Lung (tissue), 16 donors: ENCODE results near the gene CPEB2. TPM values are rescaled to one million over a fixed set of nuclear protein-coding genes. Genes with fewer than 3 reads are reported as not detected.

Experiments
- ATAC-seq: fragments of 200-7000 bp; cut with Tn5 transposase; one replicate; pipeline ENCODE4 v1.9.1; 2020; ENCODE audit warnings: moderate number of reproducible peaks; ENCODE audit not compliant: insufficient read depth, low FRiP score
- DNase-seq, 3 donors: peaks; one replicate each; pipeline ENCODE4 v3.0.0-alpha.2; 2013 to 2017
- H3K27ac ChIP-seq, 2 donors: one replicate each; pipeline ENCODE4 v1.5.1; 2013; ENCODE audit warnings: mild to moderate bottlenecking in 2 of 2, moderate library complexity in 2 of 2, control low read depth in 1 of 2, inconsistent platforms in 1 of 2, low read depth in 1 of 2, low read length in 1 of 2
- H3K27me3 ChIP-seq, 3 donors: one replicate each; pipeline ENCODE4 v1.5.1; 2013; ENCODE audit warnings: low read length in 2 of 3; ENCODE audit not compliant: control insufficient read depth in 3 of 3, insufficient read depth in 3 of 3
- H3K36me3 ChIP-seq, 4 donors: one replicate each; pipeline ENCODE4 v1.5.1; 2013; ENCODE audit warnings: low read length in 4 of 4, mild to moderate bottlenecking in 1 of 4, moderate library complexity in 1 of 4; ENCODE audit not compliant: control insufficient read depth in 4 of 4, insufficient read depth in 4 of 4
- H3K4me1 ChIP-seq, 5 donors: one replicate each; pipeline ENCODE4 v1.5.1; 2013; ENCODE audit warnings: low read length in 5 of 5, mild to moderate bottlenecking in 2 of 5, moderate library complexity in 1 of 5; ENCODE audit not compliant: control insufficient read depth in 5 of 5, insufficient read depth in 5 of 5
- H3K4me3 ChIP-seq: one replicate; pipeline ENCODE4 v1.5.1; 2013; ENCODE audit warnings: mild to moderate bottlenecking, control low read depth, moderate library complexity
- H3K9ac ChIP-seq, 2 donors: one replicate each; pipeline ENCODE4 v1.5.1; 2013; ENCODE audit warnings: low read length in 2 of 2, control low read depth in 1 of 2; ENCODE audit not compliant: insufficient read depth in 1 of 2
- H3K9me3 ChIP-seq, 4 donors: one replicate each; pipeline ENCODE4 v1.5.1; 2013; ENCODE audit warnings: low read length in 3 of 4, mild to moderate bottlenecking in 1 of 4, moderate library complexity in 1 of 4; ENCODE audit not compliant: control insufficient read depth in 4 of 4, insufficient read depth in 3 of 4
- WGBS, 2 donors: extraction: QIAGEN DNeasy Blood & Tissue Kit; methylation state at CpG; one replicate each; pipeline ENCODE4 v1.1.7; 2013; 5-methylcytosine and 5-hydroxymethylcytosine counted together
- long read RNA-seq, 5 donors: transcript quantifications; one replicate each; lab custom pipeline, GENCODE V29; 2026
- polyA plus RNA-seq, 2 donors: library from polyadenylated mRNA; stranded (reverse); fragments of 200-250 nt; gene quantifications; one replicate each; pipeline ENCODE4 v1.2.1, GENCODE V29; 2013
- total RNA-seq, 2 donors: library from RNA; depleted of rRNA in 1 of 2; stranded (reverse); fragments of >200 nt in 1 of 2; gene quantifications; one replicate each; pipeline ENCODE4 v1.2.1, GENCODE V29; 2014 to 2021
- TF ChIP-seq, protein P1 (sequence below): IDR thresholded peaks from 2 replicates; pipeline ENCODE4 v1.5.1; 2012; ENCODE audit warnings: mild to moderate bottlenecking; ENCODE audit errors: control extremely low read depth, extremely low read depth
- donor health status: control.
- donor health status: control.
- donor health status: Bipolar disorder and iron deficiency.
- donor health status: healthy.
- donor health status: DM: yes; HTN: yes; CAD: no.

The CPEB2 gene
- 10 to 100 TPM; 22.9 to 29.9 TPM for total RNA-seq
- 1 to 10 TPM; 4.8 to 5.5 TPM for polyA plus RNA-seq
- long read RNA-seq, donor 1, partial matches to known transcripts: 0 of 1 reads
- long read RNA-seq, donor 1, other reads (novel, unspliced or antisense): 0 of 1 reads
- long read RNA-seq, donor 2, full-length matches to known transcripts: 1 of 1 reads
- long read RNA-seq, donor 2, partial matches to known transcripts: 0 of 1 reads
- long read RNA-seq, donor 2, other reads (novel, unspliced or antisense): 0 of 1 reads
- long read RNA-seq, donor 3, partial matches to known transcripts: 5 of 6 reads
- long read RNA-seq, donor 3, other reads (novel, unspliced or antisense): 0 of 6 reads
- long read RNA-seq, donor 4: 0 reads
- long read RNA-seq, donor 5: 0 reads

DNA sequence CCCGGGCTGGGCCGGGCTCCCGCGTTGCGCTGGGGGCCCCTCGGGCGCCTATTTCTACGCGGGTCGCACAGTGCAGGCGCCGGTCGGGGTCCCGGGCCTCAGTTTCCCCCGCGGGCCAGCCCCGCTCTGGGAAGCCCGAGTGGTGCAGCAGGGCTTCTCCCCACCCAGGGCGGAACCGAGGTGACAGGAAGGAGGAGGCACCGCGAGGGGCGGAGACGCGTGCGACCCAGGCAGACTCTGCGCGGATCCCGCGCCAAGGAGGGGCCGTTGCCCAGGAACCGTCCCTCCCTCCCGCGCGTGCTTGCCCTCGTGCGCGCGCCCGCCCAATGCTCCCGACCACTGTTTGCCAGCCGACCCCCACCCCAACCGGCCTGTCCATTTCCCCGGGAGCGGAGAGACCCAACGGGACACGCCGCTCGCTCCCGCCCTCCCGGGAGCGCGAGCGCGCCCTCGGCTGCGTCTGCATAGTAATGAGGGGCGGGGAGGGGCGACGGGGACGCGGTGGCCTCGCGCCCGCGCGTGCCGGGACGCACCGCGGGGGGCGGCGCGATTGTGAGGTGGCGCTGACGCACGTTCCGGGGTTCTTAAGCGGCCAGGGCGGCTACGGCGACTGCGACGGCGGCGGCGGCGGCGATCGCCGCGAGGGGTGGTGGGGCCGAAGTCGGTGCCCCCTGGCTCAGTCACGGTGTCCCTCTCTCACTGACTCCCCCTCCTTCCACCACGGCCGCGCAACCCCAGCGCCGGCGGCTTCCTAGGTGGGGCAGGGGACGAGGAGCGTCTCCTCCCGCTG lies at the start of gene CPEB2:
CPEB2 (plus strand) TSS at position 613 of the 790 bp plus-strand sequence. CDS start 193 bp downstream, outside the sequence.
- H3K4me3 ChIP-seq: peak within 1 kb of the TSS; percentile 92
- peak within 1 kb of the TSS; percentile 55 to 93 for H3K9ac ChIP-seq
- no peaks in the 10 kb centered on the region for H3K9me3 ChIP-seq
- ATAC-seq (peak; percentile 84), DNase-seq (peak; percentile 98 to 99 (median 98))
- 0% methylated on average over 55 to 104 of the region's 104 CpGs for WGBS, 2 donors
- no peaks in the 10 kb centered on the region for H3K27me3 ChIP-seq
- TF ChIP-seq, protein P1, sequence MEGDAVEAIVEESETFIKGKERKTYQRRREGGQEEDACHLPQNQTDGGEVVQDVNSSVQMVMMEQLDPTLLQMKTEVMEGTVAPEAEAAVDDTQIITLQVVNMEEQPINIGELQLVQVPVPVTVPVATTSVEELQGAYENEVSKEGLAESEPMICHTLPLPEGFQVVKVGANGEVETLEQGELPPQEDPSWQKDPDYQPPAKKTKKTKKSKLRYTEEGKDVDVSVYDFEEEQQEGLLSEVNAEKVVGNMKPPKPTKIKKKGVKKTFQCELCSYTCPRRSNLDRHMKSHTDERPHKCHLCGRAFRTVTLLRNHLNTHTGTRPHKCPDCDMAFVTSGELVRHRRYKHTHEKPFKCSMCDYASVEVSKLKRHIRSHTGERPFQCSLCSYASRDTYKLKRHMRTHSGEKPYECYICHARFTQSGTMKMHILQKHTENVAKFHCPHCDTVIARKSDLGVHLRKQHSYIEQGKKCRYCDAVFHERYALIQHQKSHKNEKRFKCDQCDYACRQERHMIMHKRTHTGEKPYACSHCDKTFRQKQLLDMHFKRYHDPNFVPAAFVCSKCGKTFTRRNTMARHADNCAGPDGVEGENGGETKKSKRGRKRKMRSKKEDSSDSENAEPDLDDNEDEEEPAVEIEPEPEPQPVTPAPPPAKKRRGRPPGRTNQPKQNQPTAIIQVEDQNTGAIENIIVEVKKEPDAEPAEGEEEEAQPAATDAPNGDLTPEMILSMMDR: no peak
- peaks cover 0 to 18% (median 2%) of the 10 kb centered on the region in 5 donors for H3K4me1 ChIP-seq
- H3K27ac ChIP-seq: peak within 1 kb of the TSS; percentile 100
- no peaks in the 10 kb centered on the region for H3K36me3 ChIP-seq

GRCh38 chr4:14958436-14958835 lies 43.8 kb upstream of the CPEB2 start:
- Histone ChIP-seq H3K4me3 (no peak overlapping the region), H3K9ac (no peak overlapping the region), H3K27me3 (no peaks in the 10 kb centered on the region), H3K36me3 (no peaks in the 10 kb centered on the region), H3K9me3 (no peaks in the 10 kb centered on the region), H3K4me1 (peaks cover 0 to 5% (median 0%) of the 10 kb centered on the region in 5 donors), H3K27ac (no peak overlapping the region)
- TF ChIP-seq, protein P1: no peak
- DNase-seq (peak in 2 of 3 donors; percentile 1 to 22), ATAC-seq (no peak)
- WGBS, 2 donors: 40 to 43% methylated on average over 3 of the region's 3 CpGs

DNA sequence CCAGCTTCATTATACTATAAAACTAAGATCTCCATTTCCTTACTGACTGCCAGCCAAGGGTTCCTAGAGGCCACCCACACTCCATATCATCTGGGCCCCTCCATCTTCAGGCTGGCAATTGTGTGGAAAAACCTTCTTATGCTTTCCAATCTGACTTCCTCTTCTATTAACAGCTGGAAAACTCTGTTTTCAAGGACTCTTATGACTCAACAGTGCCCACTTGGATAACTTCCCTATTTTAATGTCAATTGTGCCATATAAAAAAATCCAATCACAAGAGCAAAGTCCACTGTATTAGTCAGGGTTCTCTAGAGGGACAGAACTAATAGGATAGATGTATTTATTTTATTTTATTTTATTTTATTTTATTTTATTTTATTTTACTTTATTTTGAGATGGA lies 41.0 kb upstream of the CPEB2 start:
- DNase-seq (no peak), ATAC-seq (no peak)
- no peaks in the 10 kb centered on the region for H3K36me3 ChIP-seq
- peaks cover 0 to 5% (median 0%) of the 10 kb centered on the region in 5 donors for H3K4me1 ChIP-seq
- no peaks in the 10 kb centered on the region for H3K9me3 ChIP-seq
- H3K9ac ChIP-seq: no peak overlapping the region
- H3K27me3 ChIP-seq: no peaks in the 10 kb centered on the region
- TF ChIP-seq, protein P1: no peak
- no peak overlapping the region for H3K27ac ChIP-seq
- no peak overlapping the region for H3K4me3 ChIP-seq
